GM21526 (cell line): ENCODE results near the gene OR5D16.
"Not testable (repeated sequence)": the region's sequence is repeated elsewhere in the genome, so short reads cannot be mapped to it uniquely, and the experiment has no call there.

ENCODE experiments used
- ATAC-seq: cut with Tn5 transposase; IDR thresholded peaks from one replicate; pipeline ENCODE4 v1.9.1; 2021; ENCODE audit warnings: moderate library complexity; ENCODE audit not compliant: unreplicated experiment, low FRiP score

OR5D16 gene

GRCh38 chr11:55838452-55838851 lies at the start of gene OR5D16:
OR5D16 (plus strand) TSS chr11:55838752; CDS start chr11:55838752, 0 bp downstream.
- no peak for ATAC-seq

- no peak for ATAC-seq
Observed at GRCh38 chr11:55791606-55792005, 46.9 kb upstream of the OR5D16 start.

- no peak for ATAC-seq
Observed at GRCh38 chr11:55793321-55793720, 45.2 kb upstream of the OR5D16 start.

- no peak for ATAC-seq
Observed at GRCh38 chr11:55795256-55795655, 43.3 kb upstream of the OR5D16 start, which contains the start of gene OR5D14. OR5D14 (plus strand) TSS chr11:55795556; CDS start chr11:55795556, 0 bp downstream.

- ATAC-seq: no peak
Observed at GRCh38 chr11:55806248-55806647, 32.3 kb upstream of the OR5D16 start.

- no peak for ATAC-seq
Observed at GRCh38 chr11:55811067-55811466, 27.5 kb upstream of the OR5D16 start, which contains the start of gene OR5L1. OR5L1 (plus strand) TSS chr11:55811367; CDS start chr11:55811467, 100 bp downstream.

- ATAC-seq: no peak
Observed at GRCh38 chr11:55819330-55819729, 19.2 kb upstream of the OR5D16 start, which contains the start of gene OR5D18. OR5D18 (plus strand) TSS chr11:55819630; CDS start chr11:55819630, 0 bp downstream.

GRCh38 chr11:55826919-55827318 lies 11.6 kb upstream of the OR5D16 start, which contains the start of gene OR5L2:
OR5L2 (plus strand) TSS chr11:55827219; CDS start chr11:55827219, 0 bp downstream.
- no peak for ATAC-seq

GRCh38 chr11:55847453-55847852 lies 8.9 kb downstream of the OR5D16 start:
- ATAC-seq: no peak

- ATAC-seq: no peak
Observed at GRCh38 chr11:55849037-55849436, 10.5 kb downstream of the OR5D16 start.

- ATAC-seq: no peak
Observed at GRCh38 chr11:55852141-55852540, 13.6 kb downstream of the OR5D16 start.

GRCh38 chr11:55854704-55855103 lies 16.2 kb downstream of the OR5D16 start:
- ATAC-seq: no peak

- ATAC-seq: not testable (repeated sequence)
Observed at GRCh38 chr11:55867354-55867753, 28.8 kb downstream of the OR5D16 start.

GRCh38 chr11:55872731-55873130 lies 34.2 kb downstream of the OR5D16 start:
- not testable (repeated sequence) for ATAC-seq

- ATAC-seq: not testable (repeated sequence)
Observed at GRCh38 chr11:55873146-55873545, 34.6 kb downstream of the OR5D16 start.

- ATAC-seq: not testable (repeated sequence)
Observed at GRCh38 chr11:55882997-55883396, 44.4 kb downstream of the OR5D16 start, which contains the start of gene TRIM51. TRIM51 (plus strand) TSS chr11:55883297; CDS start chr11:55885429, 2,132 bp downstream.

GRCh38 chr11:55884995-55885394 lies 46.4 kb downstream of the OR5D16 start:
- ATAC-seq: not testable (repeated sequence)

GRCh38 chr11:55885481-55885880 lies 46.9 kb downstream of the OR5D16 start:
- ATAC-seq: not testable (repeated sequence)
